OCI-LY7 (cell line): ENCODE results near the gene ACOT8. TPM values are rescaled to one million over a fixed set of nuclear protein-coding genes. Genes with fewer than 3 reads are reported as not detected.
A peak's percentile ranks its signal among the peaks of the same experiment; 100 is the strongest.

ENCODE experiments used
- BruUV-seq: library from RNA; stranded (reverse); fragments of 400-500 nt; replicated peaks from 2 replicates; lab custom pipeline; 2021; lab: Mats Ljungman, UMichigan
- CTCF ChIA-PET: fragments of 300-600 bp; sonication (Branson Sonifier 250); formaldehyde crosslinking; loops from one replicate; lab custom pipeline; 2022; ENCODE audit warnings: antibody characterized with exemption; ENCODE audit not compliant: unreplicated experiment; lab: Charles Lee
- POLR2A ChIA-PET: fragments of 300-600 bp; sonication (Branson Sonifier 250); formaldehyde crosslinking; loops from one replicate; lab custom pipeline; 2022; ENCODE audit warnings: antibody characterized with exemption; lab: Charles Lee
- DNase-seq: peaks from one replicate; pipeline ENCODE4 v3.0.0-alpha.2; 2015; ENCODE audit warnings: low spot score
- H2AFZ ChIP-seq: fragments of 200-600 bp; sonication (generic), shearing (Covaris generic); 2 replicates; pipeline ENCODE4 v1.6.1; 2014; ENCODE audit warnings: mild to moderate bottlenecking, antibody characterized with exemption, low read length, moderate library complexity
- H3K27ac ChIP-seq: fragments of 200-600 bp; sonication (generic); 2 replicates; pipeline ENCODE4 v1.5.1; 2014; ENCODE audit warnings: mixed run types, low read depth, mild to moderate bottlenecking, moderate library complexity, low read length, inconsistent platforms; ENCODE audit not compliant: poor library complexity, severe bottlenecking
- H3K36me3 ChIP-seq: fragments of 200-600 bp; sonication (generic); 2 replicates; pipeline ENCODE4 v1.6.1; 2014; ENCODE audit warnings: mild to moderate bottlenecking, antibody characterized with exemption, low read length, moderate library complexity, mixed read lengths; ENCODE audit not compliant: insufficient read depth
- H3K4me1 ChIP-seq: fragments of 200-600 bp; sonication (generic); 2 replicates; pipeline ENCODE4 v1.5.1; 2014; ENCODE audit warnings: mild to moderate bottlenecking, low read length; ENCODE audit not compliant: insufficient read depth, poor library complexity, severe bottlenecking
- H3K4me2 ChIP-seq: fragments of 200-600 bp; sonication (generic); 2 replicates; pipeline ENCODE4 v1.6.1; 2014; ENCODE audit warnings: mild to moderate bottlenecking, low read length
- H3K4me3 ChIP-seq: fragments of 200-600 bp; sonication (generic); 2 replicates; pipeline ENCODE4 v1.5.1; 2014; ENCODE audit warnings: mild to moderate bottlenecking, low read depth, low read length; ENCODE audit not compliant: poor library complexity, severe bottlenecking
- H3K79me2 ChIP-seq: fragments of 200-600 bp; sonication (generic); 2 replicates; pipeline ENCODE4 v1.6.1; 2016; ENCODE audit warnings: low read depth, mild to moderate bottlenecking, low read length, moderate library complexity, mixed read lengths; ENCODE audit not compliant: insufficient read depth
- H3K9me2 ChIP-seq: fragments of 200-600 bp; sonication (generic); 2 replicates; pipeline ENCODE4 v1.6.1; 2016; ENCODE audit warnings: mild to moderate bottlenecking, low read length, mixed read lengths; ENCODE audit not compliant: insufficient read depth
- H3K9me3 ChIP-seq: fragments of 200-600 bp; sonication (generic); 2 replicates; pipeline ENCODE4 v1.6.1; 2014; ENCODE audit warnings: mild to moderate bottlenecking, mixed run types, low read length, mixed read lengths
- H4K20me1 ChIP-seq: fragments of 200-600 bp; sonication (generic); 2 replicates; pipeline ENCODE4 v1.6.1; 2014; ENCODE audit warnings: mild to moderate bottlenecking, antibody characterized with exemption, low read length, moderate library complexity, mixed read lengths; ENCODE audit not compliant: insufficient read depth
- EZH2phosphoT487 ChIP-seq: fragments of 200-600 bp; sonication (generic); IDR thresholded peaks from 2 replicates; pipeline ENCODE4 v1.6.1; 2018; ENCODE audit warnings: low read depth, borderline replicate concordance, mild to moderate bottlenecking, mixed run types, antibody characterized with exemption, low read length, moderate library complexity, mixed read lengths
- intact Hi-C: fragments of 100-400 bp; cut with micrococcal nuclease; formaldehyde crosslinking; loops from one replicate; pipeline ENCODE4 v1.10.0; 2022; ENCODE audit not compliant: unreplicated experiment
- total RNA-seq, 2 experiments: library from RNA; depleted of rRNA in 1 of 2; stranded (reverse); fragments of >200 nt in 1 of 2; shearing (Covaris generic) in 1 of 2; gene quantifications; 2 replicates each; pipeline ENCODE4 v1.2.3, GENCODE V29; 2014 to 2022
- TF ChIP-seq, protein P1 (sequence below): fragments of 200-600 bp; sonication (generic); conservative IDR thresholded peaks from 2 replicates; pipeline ENCODE4 v1.5.1; 2014; ENCODE audit warnings: mild to moderate bottlenecking, antibody characterized with exemption, low read length, moderate library complexity, mixed read lengths

ACOT8 gene
- total RNA-seq, 2 experiments from 2014 or later: 28.2 to 37.1 TPM

- DNase-seq: no peak
- no peaks in the 10 kb centered on the region for H4K20me1 ChIP-seq
- no peak overlapping the region for H3K4me2 ChIP-seq
- H3K9me3 ChIP-seq: no peaks in the 10 kb centered on the region
- H3K4me1 ChIP-seq: peaks cover 4% of the 10 kb centered on the region
- ChIA-PET CTCF (no interaction called here), POLR2A (interaction anchor here (1.0 to 1.6 kb wide), 3 partner anchors 9 to 27 kb away, joined by 3 to 4 read pairs (median 3); partner anchors contain the start of genes ACOT8, CTSA, NEURL2 and ZSWIM3)
- peaks cover 24% of the 10 kb centered on the region for H3K36me3 ChIP-seq
- H3K4me3 ChIP-seq: no peak overlapping the region
- intact Hi-C loops: no loop called here
- TF ChIP-seq, protein P1, sequence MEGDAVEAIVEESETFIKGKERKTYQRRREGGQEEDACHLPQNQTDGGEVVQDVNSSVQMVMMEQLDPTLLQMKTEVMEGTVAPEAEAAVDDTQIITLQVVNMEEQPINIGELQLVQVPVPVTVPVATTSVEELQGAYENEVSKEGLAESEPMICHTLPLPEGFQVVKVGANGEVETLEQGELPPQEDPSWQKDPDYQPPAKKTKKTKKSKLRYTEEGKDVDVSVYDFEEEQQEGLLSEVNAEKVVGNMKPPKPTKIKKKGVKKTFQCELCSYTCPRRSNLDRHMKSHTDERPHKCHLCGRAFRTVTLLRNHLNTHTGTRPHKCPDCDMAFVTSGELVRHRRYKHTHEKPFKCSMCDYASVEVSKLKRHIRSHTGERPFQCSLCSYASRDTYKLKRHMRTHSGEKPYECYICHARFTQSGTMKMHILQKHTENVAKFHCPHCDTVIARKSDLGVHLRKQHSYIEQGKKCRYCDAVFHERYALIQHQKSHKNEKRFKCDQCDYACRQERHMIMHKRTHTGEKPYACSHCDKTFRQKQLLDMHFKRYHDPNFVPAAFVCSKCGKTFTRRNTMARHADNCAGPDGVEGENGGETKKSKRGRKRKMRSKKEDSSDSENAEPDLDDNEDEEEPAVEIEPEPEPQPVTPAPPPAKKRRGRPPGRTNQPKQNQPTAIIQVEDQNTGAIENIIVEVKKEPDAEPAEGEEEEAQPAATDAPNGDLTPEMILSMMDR: no peak
- TF ChIP-seq EZH2phosphoT487: no peak
- no peak overlapping the region for H3K27ac ChIP-seq
- peaks cover 11% of the 10 kb centered on the region; the same call in 1 of the 2 replicates for H3K79me2 ChIP-seq
- H2AFZ ChIP-seq: no peak overlapping the region
- no peaks in the 10 kb centered on the region for H3K9me2 ChIP-seq
- no TSS peak for BruUV-seq
Observed at GRCh38 chr20:45882469-45883099, 25.4 kb upstream of the ACOT8 start.

GRCh38 chr20:45880988-45881788 lies 24.0 kb upstream of the ACOT8 start, which contains the start of gene ZSWIM1:
ZSWIM1 (plus strand) TSS chr20:45881227; CDS start chr20:45882593, 1,366 bp downstream.
- Histone ChIP-seq H3K4me1 (peaks cover 4% of the 10 kb centered on the region), H3K9me2 (no peaks in the 10 kb centered on the region), H2AFZ (peak within 1 kb of the TSS; percentile 66; the same call in 1 of the 2 replicates), H4K20me1 (no peaks in the 10 kb centered on the region), H3K27ac (peak within 1 kb of the TSS; percentile 24), H3K79me2 (peaks cover 11% of the 10 kb centered on the region; the same call in 1 of the 2 replicates), H3K36me3 (peaks cover 24% of the 10 kb centered on the region), H3K4me3 (peak within 1 kb of the TSS; percentile 78), H3K4me2 (peak within 1 kb of the TSS; percentile 85), H3K9me3 (no peaks in the 10 kb centered on the region)
- BruUV-seq: TSS peak; percentile 88
- TF ChIP-seq, protein P1: no peak
- no peak for TF ChIP-seq EZH2phosphoT487
- CTCF ChIA-PET: no interaction called here
- DNase-seq: peak; percentile 99
- POLR2A ChIA-PET: interaction anchor here (0.6 to 1.6 kb wide), 14 partner anchors 9 to 68 kb away, joined by 3 to 7 read pairs (median 4); partner anchors contain the start of genes ACOT8, CTSA, NEURL2 and PCIF1
- intact Hi-C loops: no loop called here
